Ramos (cell line): Measurements from ENCODE around the gene ANAPC15.

Experiments used
- in situ Hi-C: fragments of 300-500 bp; cut with MboI; formaldehyde crosslinking; loops from one replicate; pipeline ENCODE4 v1.14.3; 2022; ENCODE audit warnings: low sequenced_read_pairs; ENCODE audit not compliant: unreplicated experiment

ANAPC15 gene

DNA sequence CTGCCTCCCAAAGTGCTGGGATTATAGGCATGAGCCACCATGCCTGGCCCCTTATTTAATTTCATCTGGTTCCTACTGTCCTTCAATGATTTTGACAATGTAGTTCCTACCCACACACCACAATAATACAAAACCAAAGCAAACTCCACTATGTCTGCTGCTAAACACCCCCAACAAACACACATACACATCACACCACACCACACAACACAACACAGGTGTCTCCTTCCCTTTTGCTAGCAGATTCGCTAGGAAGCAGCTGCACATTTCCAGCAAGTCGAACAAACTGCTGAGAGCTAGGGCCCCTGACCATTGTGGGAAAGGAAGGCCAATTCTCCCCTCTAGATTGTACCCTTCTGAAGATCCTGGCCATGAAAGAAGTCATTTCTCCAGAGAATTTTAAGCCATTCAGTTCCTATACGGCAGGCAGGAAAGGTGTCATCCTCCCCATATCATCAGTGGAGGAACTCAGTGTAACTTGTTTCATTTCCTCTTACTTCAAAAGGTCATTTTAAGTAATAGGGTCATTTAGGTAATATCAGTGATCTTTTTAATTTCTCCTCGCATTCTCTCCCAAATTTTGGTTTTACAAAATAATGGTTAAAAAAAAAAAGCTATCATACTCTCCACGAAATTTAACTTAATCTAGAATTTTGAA lies 50.6 kb downstream of the ANAPC15 start:
- in situ Hi-C loops: no loop called here
